Astrocyte of the spinal cord (primary cell): ENCODE data around the gene TLE6.

Experiments
- DNase-seq: peaks from one replicate; pipeline ENCODE4 v3.0.0; 2011; ENCODE audit warnings: low read depth, low spot score
- H3K4me3 ChIP-seq: 2 replicates; pipeline ENCODE4 v1.5.1; 2011; ENCODE audit warnings: low read depth, mild to moderate bottlenecking, low read length, moderate library complexity
- CTCF ChIP-seq: IDR thresholded peaks from 2 replicates; pipeline ENCODE4 v1.5.1; 2012; ENCODE audit warnings: low read depth, mild to moderate bottlenecking, low read length, inconsistent platforms
- in situ Hi-C: cut with HindIII; loops from 2 replicates; pipeline ENCODE4 v1.10.0; 2017; ENCODE audit warnings: low sequenced_read_pairs

TLE6 gene

GRCh38 chr19:2945575-2946184, 31.7 kb upstream of the TLE6 start:
- in situ Hi-C loops, result no loop called here
- H3K4me3 ChIP-seq, result peak overlapping the region; percentile 70
- no peak for TF ChIP-seq CTCF
- DNase-seq, result no peak

- no peak for TF ChIP-seq CTCF
- peak; percentile 19 for DNase-seq
- peak overlapping the region; percentile 90 for H3K4me3 ChIP-seq
- in situ Hi-C loops, result no loop called here
Observed at GRCh38 chr19:2949939-2950285, 27.5 kb upstream of the TLE6 start.

- no peak for TF ChIP-seq CTCF
- peak; percentile 99 for DNase-seq
- peak overlapping the region; percentile 90 for H3K4me3 ChIP-seq
- in situ Hi-C loops, result no loop called here
Observed at GRCh38 chr19:2950286-2951124, 26.9 kb upstream of the TLE6 start.

- no peak overlapping the region for H3K4me3 ChIP-seq
- in situ Hi-C loops, result no loop called here
- no peak for TF ChIP-seq CTCF
- DNase-seq, result no peak
Observed at GRCh38 chr19:2952953-2953481, 24.3 kb upstream of the TLE6 start.

GRCh38 chr19:2957160-2957559, 20.2 kb upstream of the TLE6 start:
- in situ Hi-C loops, result no loop called here
- H3K4me3 ChIP-seq, result no peak overlapping the region
- no peak for TF ChIP-seq CTCF
- no peak for DNase-seq

GRCh38 chr19:2960120-2960519, 17.2 kb upstream of the TLE6 start:
- no peak for DNase-seq
- in situ Hi-C loops, result no loop called here
- TF ChIP-seq CTCF, result no peak
- H3K4me3 ChIP-seq, result no peak overlapping the region
